MM.1S (cell line): ENCODE measurements around the gene GRB10.

Experiments
- DNase-seq: peaks from one replicate; pipeline ENCODE4 v3.0.0-alpha.2; 2015
- H2AFZ ChIP-seq: fragments of 300-600 bp; sonication (generic); 2 replicates; pipeline ENCODE4 v1.6.0; 2016; ENCODE audit warnings: antibody characterized with exemption, low read length
- H3F3A ChIP-seq: fragments of 300-600 bp; sonication (generic); 2 replicates; pipeline ENCODE4 v1.6.1; 2016; ENCODE audit warnings: mild to moderate bottlenecking, antibody characterized with exemption, low read length, moderate library complexity, mixed read lengths; ENCODE audit not compliant: insufficient read depth
- H3K27ac ChIP-seq: fragments of 300-600 bp; sonication (generic); 2 replicates; pipeline ENCODE4 v1.5.1; 2016; ENCODE audit warnings: mild to moderate bottlenecking, low read length
- H3K27me3 ChIP-seq: fragments of 300-600 bp; sonication (generic); replicated peaks from 2 replicates; pipeline ENCODE4 v1.6.0; 2016; ENCODE audit warnings: low read length; ENCODE audit not compliant: insufficient read depth
- H3K36me3 ChIP-seq: fragments of 300-600 bp; sonication (generic); replicated peaks from 2 replicates; pipeline ENCODE4 v1.6.1; 2016; ENCODE audit warnings: mild to moderate bottlenecking, low read length, mixed read lengths; ENCODE audit not compliant: insufficient read depth
- H3K4me1 ChIP-seq: fragments of 300-600 bp; sonication (generic); 2 replicates; pipeline ENCODE4 v1.6.1; 2016; ENCODE audit warnings: low read length, mixed read lengths
- H3K4me2 ChIP-seq: fragments of 300-600 bp; sonication (generic); 2 replicates; pipeline ENCODE4 v1.6.0; 2016; ENCODE audit warnings: low read depth, low read length
- H3K4me3 ChIP-seq: fragments of 300-600 bp; sonication (generic); 2 replicates; pipeline ENCODE4 v1.5.1; 2016; ENCODE audit warnings: low read length, mixed read lengths
- H3K79me2 ChIP-seq: fragments of 300-600 bp; sonication (generic); 2 replicates; pipeline ENCODE4 v1.6.1; 2016; ENCODE audit warnings: mixed run types, low read length, mixed read lengths
- H3K9ac ChIP-seq: fragments of 300-600 bp; sonication (generic); 2 replicates; pipeline ENCODE4 v1.6.1; 2016; ENCODE audit warnings: low read length, mixed read lengths
- H3K9me2 ChIP-seq: fragments of 300-600 bp; sonication (generic); replicated peaks from 2 replicates; pipeline ENCODE4 v1.6.1; 2016; ENCODE audit warnings: mild to moderate bottlenecking, low read length, mixed read lengths; ENCODE audit not compliant: insufficient read depth
- H3K9me3 ChIP-seq: fragments of 300-600 bp; sonication (generic); replicated peaks from 2 replicates; pipeline ENCODE4 v1.6.1; 2016; ENCODE audit warnings: mild to moderate bottlenecking, low read length, mixed read lengths; ENCODE audit not compliant: insufficient read depth
- H4K20me1 ChIP-seq: fragments of 300-600 bp; sonication (generic); 2 replicates; pipeline ENCODE4 v1.6.1; 2016; ENCODE audit warnings: mild to moderate bottlenecking, low read length, moderate library complexity, mixed read lengths; ENCODE audit not compliant: insufficient read depth
- CTCF ChIP-seq: fragments of 300-600 bp; sonication (generic); IDR thresholded peaks from 2 replicates; pipeline ENCODE4 v1.5.1; 2016; ENCODE audit warnings: antibody characterized with exemption, low read length, mixed read lengths
- EZH2 ChIP-seq: fragments of 300-600 bp; sonication (generic); optimal IDR thresholded peaks from 2 replicates; pipeline ENCODE3; 2017; ENCODE audit warnings: low read depth, mild to moderate bottlenecking, antibody characterized with exemption, low read length, mixed read lengths
- EZH2phosphoT487 ChIP-seq: fragments of 300-600 bp; sonication (generic); IDR thresholded peaks from 2 replicates; pipeline ENCODE4 v1.6.1; 2018; ENCODE audit warnings: antibody characterized with exemption, low read length

GRB10 gene

GRCh38 chr7:50799873-50800272 lies 17.2 kb upstream of the GRB10 start:
- Histone ChIP-seq H4K20me1 (no peaks in the 10 kb centered on the region), H3K4me2 (no peak overlapping the region), H3K27ac (no peak overlapping the region), H3K27me3 (no peaks in the 10 kb centered on the region), H3K4me1 (no peaks in the 10 kb centered on the region), H3K9ac (no peak overlapping the region), H2AFZ (no peak overlapping the region), H3K9me2 (no peaks in the 10 kb centered on the region), H3F3A (no peaks in the 10 kb centered on the region), H3K4me3 (no peak overlapping the region), H3K79me2 (no peaks in the 10 kb centered on the region), H3K36me3 (no peaks in the 10 kb centered on the region), H3K9me3 (no peaks in the 10 kb centered on the region)
- DNase-seq: no peak
- no peak for TF ChIP-seq CTCF
- no peak for TF ChIP-seq EZH2
- no peak for TF ChIP-seq EZH2phosphoT487

GRCh38 chr7:50798126-50798525 lies 15.4 kb upstream of the GRB10 start:
- H4K20me1 ChIP-seq: no peaks in the 10 kb centered on the region
- DNase-seq: no peak

GRCh38 chr7:50795831-50796230 lies 13.1 kb upstream of the GRB10 start:
- Histone ChIP-seq H3K4me3 (no peak overlapping the region), H3K9me3 (no peaks in the 10 kb centered on the region), H3F3A (no peaks in the 10 kb centered on the region), H2AFZ (no peak overlapping the region), H3K36me3 (no peaks in the 10 kb centered on the region), H3K4me2 (no peak overlapping the region), H3K4me1 (no peaks in the 10 kb centered on the region), H3K9ac (no peak overlapping the region), H3K27ac (no peak overlapping the region), H3K9me2 (no peaks in the 10 kb centered on the region), H3K27me3 (no peaks in the 10 kb centered on the region), H3K79me2 (no peaks in the 10 kb centered on the region), H4K20me1 (no peaks in the 10 kb centered on the region)
- TF ChIP-seq EZH2phosphoT487: no peak
- no peak for TF ChIP-seq EZH2
- no peak for TF ChIP-seq CTCF
- no peak for DNase-seq

More at GRCh38 chr7:50798126-50798525, 15.4 kb upstream of the GRB10 start:
- Histone ChIP-seq H3F3A (no peaks in the 10 kb centered on the region), H3K9me3 (no peaks in the 10 kb centered on the region), H3K27ac (no peak overlapping the region), H3K79me2 (no peaks in the 10 kb centered on the region), H3K36me3 (no peaks in the 10 kb centered on the region), H3K9me2 (no peaks in the 10 kb centered on the region), H3K4me2 (no peak overlapping the region), H2AFZ (no peak overlapping the region), H3K4me1 (no peaks in the 10 kb centered on the region), H3K27me3 (no peaks in the 10 kb centered on the region), H3K4me3 (no peak overlapping the region), H3K9ac (no peak overlapping the region)
- TF ChIP-seq EZH2: no peak
- TF ChIP-seq CTCF: no peak
- TF ChIP-seq EZH2phosphoT487: no peak
